ENCODE measurements around the gene RNF114.

The RNF114 gene

DNA sequence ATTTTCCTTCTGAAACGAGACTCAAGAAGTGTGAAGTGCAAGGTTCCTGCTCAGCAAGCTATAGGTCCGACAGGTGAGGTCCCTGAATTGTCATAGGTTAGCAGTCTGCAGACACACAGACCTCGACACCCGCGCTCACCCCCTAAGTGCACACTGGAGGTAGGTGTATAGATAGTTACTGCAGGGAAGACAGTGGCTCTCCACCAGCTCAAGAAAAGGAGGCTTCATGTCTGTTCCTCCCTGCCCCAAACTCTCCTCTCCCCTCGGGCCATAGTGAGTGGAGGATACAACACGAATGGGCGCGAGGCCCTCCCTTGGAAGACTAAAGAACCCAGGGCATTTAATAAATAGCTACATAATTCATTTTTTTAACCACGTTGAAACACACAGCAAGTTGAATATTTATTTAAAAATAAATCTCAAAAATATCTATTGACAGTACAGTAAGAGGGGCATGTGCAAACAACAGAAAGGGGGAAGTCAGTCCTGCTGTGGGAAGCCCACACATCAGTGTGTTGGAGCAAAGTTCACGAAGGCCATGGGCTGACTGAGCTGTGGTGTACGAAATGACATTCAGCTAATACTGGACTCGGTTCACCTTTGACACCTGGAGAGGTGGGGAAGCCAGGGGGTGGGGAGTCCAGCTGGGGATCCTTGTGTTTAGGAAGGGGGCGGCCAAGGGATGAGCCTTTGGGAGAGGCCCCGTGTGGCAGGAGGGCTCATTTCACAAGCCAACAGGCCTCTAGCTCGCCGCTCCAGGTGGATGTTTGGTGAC lies 31.6 kb upstream of the RNF114 start:
- DNase-seq, result no peak

DNA sequence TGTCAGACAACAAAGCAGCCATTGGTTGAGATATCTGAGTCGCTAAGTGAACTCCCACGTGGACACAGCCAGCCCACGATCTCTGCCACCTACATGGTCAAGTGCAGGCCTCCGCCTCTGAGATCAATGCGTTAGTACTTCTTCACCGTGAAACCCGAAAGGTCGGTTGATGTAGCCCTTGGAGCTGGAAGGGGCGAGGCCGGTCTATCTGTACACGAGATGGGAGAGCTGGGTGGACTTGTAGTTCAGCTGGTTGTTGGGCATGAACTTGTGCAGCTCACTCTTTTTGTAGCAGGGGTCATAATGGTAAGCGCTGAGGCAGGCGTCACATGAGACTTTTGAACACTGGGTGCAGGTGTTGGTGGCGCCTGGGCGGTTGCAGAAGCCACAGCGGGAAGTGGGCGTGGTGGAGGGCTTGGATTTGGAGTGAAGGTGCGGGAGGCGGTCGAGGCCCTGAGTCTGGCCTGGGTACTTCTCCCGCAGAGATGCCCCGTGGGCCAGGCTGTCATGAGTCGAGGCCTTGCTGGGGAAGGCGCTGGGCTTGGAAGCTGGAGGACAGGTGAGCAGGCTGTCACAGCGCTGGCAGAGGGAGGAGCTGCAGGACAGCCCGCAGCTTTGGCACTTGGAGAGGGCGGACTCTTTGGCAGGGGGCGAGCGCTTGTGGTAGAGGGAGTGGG lies 30.6 kb upstream of the RNF114 start:
- DNase-seq, result no peak

DNA sequence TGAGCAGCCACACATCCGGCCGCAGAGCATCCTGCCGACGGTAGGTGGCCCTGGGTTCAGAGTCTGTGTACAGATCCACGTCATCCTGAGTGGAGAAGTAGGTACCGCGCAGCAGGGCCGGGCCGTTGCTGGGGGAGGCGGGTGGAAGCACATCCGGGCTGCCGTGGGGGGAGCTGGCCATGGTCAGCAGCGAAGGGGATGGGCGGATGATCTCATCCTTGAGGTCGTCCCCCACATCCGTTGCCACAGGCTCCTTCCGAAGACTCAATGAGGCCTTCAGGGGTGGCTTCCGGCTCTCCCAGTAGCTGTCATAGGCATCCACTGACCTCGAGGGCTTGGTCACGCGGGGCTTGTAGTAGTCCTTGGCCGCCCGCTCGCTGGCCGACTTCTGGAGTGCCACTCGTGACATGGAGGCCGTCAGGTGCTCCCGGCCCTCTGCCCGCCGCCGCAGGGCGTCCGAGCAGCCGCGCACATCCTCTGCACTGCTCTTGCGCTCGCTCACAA lies 30.0 kb upstream of the RNF114 start:
- DNase-seq, result no peak

DNA sequence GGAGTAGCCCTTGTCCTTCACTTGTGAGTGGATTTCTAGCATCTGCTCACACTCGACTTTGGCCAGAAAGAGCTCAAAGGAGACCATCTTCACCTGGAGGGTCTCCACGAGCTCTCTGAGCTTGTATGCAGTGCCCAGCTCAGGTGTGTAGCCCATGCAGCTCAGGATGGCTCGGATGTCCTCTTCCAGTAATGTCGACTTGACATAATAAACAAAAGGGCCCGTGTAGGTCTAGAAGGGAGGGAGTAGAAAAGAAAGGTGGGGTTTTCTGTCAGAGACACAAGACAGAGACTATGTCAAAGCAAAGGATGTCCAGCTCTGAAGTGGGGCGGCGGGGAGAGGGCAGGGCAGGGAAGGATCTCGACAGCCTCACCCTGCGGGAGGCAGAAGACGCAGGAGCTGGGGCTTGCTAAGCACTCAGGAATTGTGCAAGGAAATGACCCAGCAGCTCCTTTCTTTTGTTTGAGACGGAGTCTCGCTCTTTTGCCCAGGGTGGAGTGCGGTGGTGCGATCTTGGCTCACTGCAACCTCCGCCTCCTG lies 29.5 kb upstream of the RNF114 start:
- no peak for DNase-seq

DNA sequence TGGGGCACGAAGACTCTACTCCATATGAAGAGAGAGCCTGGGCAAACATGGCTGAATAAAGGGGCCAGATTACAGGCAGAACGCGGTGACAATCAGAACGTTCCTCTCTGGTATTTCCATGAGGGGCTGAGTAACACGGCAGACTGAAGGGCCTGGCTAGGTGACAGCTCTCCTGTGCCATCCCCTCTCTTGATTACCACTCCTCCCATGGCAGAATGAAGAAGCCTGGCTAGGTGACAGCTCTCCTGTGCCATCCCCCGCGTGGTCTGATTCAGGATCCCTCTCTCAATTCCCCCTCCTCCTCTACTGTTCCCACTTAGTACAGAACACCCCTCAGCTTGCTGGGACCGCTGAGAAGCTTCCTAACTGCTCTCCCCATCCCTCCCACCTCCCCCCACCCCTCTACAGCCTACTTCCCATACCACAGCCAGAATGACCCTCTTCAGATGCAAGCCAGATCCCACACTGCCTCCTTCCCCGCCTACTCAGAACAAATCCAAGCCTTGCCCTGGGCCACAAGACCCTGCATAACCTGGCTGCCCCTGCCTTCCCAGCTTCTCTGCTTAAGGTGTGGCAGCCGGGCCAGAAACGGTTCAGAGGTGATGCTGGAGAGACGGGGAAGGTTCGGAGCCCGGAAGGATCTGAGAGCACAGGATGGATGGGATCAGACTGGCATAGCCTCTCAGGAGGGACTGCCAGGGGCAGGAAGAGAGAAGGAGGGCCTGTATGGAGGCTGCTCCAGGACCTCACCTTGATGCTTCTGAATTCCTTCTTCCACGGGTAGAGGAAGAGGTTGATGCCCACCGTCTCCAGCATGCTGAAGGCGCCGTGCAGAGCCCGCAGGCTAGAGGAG lies 28.6 kb upstream of the RNF114 start:
- no peak for DNase-seq

DNA sequence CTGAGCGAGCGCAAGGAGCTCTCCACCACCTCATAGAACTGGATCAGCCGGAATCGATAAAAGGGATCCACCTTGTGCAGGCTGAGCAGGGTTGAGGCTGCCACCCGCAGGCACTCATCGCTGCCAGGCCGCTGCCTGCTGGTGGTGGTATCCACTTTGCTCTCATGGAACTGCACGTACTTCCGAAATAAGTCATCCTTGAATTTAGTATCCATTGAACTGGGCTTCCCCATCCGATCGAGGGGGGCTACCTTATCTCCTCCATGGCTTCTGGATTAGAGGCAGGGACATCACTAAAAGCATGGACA lies 28.0 kb upstream of the RNF114 start:
- DNase-seq, result no peak

DNA sequence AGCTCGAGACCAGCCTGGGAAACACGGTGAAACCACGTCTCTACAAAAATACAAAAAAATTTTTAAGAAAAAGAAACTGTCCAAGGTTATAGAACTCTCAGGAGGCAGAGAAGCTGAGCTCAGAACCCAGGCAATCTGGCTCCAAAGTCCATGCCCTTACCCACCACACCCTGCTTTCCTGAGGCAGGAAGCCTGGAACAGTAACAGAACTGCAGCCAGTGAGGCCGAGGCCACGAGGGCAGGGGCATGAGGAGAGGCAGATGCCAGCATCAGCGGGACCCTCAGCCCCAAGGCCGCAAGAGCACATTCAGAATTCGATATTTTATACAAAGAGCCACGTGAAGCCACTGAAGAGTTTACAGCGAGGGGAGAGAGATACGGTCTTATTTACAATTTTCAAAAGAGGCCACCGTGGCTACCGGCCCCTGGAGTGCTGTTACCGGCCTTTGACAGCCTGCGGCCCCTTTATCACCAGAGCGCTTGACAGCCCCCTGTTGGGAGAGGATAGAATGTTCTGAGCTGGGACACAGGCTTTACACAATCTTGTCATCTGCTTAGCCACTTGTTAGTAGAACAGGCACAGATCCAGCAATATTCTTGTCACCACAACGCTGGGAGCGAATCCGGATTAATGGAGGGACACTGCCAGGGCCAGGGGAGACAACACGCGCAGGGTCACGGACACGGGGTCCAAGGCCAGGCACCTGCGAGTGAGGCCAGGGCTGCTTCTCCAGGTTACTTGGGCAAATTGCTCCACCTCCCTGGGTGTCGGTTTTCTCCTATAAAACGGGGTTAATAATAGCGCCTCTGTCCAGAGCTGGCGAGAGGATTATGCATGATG lies 26.5 kb upstream of the RNF114 start:
- DNase-seq, result no peak

DNA sequence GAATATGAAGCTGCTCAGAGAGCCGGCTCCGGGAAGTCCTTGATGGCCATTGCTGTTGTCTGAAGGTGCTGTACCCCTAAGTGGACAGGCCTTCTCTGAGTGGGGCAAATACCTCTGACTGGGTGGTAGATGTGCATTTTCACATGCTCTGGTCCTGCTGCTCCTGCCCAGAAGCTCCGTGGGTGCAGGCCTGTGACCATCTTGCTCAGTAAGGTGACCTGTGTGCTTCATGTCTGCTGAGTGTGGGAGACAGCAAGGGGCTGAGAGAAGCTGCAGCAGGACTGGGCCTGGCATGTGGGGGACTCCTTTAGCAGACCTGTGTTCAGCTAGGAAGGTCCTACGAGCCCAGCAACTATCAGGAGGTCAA lies 25.9 kb upstream of the RNF114 start:
- no peak for DNase-seq

DNA sequence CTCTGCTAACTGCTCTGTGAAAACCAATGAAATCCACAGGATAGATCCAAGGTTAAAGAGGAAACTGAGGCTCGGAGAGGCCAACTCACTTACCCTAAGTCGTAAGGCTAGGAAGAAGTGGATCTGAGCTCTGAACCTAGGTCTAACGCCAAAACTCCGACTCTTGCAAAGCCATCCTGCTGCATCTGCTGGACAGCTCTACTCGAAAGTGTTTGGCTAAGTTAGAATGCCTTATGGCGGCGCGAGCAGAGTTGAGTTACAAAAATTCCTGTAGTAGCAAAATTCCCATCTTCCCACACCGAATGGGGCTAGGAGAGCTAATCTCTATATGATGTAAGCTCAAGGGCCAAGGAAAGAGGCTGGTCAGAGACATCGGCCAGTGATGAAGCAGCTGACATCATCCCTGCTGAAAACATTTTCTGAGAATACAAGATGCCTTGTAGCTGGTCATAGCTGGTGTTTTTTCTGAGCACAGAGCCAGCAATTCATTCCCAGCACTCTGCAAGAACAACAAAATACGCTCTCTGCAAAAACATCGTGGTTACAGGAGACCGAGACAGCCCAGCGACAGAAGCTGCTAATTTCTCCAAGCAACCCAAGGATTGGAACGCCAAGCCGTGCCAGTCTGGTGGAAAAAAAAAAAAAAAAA lies 22.7 kb upstream of the RNF114 start:
- no peak for DNase-seq

DNA sequence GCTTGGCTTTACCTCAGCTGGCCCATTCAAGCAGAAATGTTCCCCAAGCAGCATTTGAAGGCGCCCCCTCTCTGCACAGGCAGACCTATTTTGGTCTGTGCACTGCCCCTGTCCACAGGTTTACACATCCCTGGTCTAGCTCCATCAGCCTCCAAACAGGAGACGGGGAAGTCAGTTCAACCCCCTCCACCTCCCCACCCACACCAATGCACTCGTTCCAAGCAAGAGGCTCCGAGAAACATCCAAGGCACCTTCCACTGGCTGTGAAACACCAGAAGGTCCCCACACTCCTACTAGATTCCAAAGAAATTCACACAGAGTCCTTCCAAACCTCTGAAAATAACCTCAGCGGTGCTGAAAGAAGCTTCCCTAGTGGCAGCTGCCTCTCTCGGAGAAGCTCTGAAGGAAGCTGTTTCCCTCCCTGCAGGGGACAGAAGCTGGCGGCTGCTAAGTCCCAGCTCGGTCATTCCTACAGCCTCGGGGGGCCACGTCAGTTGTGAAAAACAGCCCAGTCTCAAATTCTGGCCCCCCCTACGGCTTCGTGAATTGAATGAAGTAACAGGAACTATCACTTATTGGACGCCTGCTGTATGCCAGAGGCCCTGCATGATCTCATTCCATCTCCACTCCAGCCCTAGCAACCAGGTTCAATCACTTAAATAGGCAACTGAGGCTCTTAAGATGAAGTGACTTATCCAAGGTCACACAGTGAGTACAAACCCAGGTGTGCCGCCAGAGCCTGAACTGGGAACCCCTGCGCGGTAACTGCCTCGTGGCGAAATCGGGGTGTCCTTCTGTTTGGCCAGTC lies 21.7 kb upstream of the RNF114 start:
- DNase-seq, result no peak

DNA sequence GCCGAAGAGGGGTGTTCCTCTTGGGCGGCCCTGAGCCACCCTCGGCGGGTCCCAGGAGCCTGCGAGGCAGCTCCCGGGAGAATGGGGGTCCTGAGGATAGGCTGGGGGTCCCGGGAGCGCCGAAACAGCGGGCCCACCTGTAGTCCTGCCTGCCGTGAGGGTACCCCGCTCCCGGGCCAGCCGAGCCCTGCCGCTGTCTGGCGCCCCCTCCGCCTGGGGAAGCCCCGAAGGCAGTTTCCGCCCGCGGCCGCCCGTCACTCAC lies 21.1 kb upstream of the RNF114 start:
- no peak for DNase-seq

DNA sequence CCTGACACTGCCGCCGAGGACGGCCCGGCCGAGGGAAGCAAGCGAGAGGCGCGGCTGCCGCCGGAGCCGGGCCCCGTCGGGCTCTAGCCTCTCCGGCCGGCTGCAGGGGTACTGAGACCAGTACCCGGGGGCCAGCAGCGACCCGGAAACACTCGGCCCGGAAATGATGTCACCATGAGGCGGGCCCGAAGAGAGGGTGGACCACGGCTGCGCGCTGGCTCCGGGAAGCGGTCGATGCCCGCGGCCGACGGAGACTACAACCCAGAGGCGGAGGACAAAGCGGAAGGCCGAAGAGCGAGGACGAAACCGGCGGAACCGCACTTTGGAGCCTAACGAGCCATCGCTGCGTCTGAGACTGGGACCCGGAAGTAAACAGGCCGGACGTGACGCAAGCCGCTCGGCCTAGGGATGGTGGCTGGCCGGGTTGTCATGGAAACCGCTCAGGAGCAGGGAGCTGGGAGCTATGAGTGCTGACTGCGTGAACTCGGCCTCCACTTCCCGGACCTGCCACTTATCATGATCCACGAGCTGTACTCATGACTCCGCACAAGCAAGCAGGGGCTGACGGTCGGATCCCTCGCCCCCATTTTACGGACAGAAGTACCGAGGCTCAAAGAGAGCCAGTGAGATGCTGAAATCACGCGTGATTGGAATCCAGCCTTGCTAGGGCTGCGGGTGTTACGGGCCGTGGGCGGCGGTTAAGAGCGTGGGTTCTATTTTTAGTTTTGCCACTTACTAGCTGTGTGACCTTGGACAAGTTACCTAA lies 20.6 kb upstream of the RNF114 start, which contains the start of gene SPATA2:
SPATA2 (minus strand) TSS at position 150 of the 766 bp plus-strand sequence. CDS start 7,039 bp downstream, outside the sequence.
- DNase-seq, result peak; percentile 96

DNA sequence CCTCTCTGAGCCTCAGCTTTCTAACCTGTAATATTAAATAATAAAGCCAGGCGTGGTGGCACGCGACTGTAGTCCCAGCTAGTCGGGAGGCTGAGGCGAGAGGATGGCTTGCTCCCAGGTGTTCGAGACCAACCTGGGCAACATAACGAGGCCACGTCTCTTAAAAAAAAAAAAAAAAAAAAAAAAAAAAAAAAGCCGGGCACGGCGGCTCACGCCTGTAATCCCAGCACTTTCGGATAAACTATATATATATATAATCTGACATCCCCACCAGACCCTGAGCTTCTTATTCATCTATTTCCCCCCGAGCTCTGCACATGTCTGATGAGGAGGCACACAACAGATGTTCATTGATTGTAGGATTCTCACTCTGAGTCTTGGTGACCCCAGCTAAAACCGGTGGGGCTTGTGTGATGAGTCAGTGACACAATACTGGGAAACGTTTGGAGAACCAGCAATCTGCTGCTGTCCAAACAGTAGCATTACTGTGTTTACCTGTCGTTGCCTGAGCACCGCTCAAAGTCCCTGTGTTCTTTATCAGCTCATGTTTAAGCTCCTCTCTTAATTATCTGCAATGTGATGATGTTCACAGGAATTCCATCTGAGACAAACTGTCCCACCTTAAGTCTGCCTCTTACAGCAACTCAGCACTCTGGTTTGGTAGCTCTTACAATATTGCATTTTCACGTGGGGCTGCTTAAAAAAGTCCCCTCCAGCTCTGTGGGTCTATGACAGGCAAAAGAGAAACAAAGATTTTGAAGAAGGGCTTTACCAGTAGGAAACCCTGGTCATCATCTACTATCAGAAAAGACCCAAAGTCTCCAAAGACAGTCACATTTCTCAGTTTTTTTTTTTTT lies 19.8 kb upstream of the RNF114 start:
- peak; percentile 11 for DNase-seq

DNA sequence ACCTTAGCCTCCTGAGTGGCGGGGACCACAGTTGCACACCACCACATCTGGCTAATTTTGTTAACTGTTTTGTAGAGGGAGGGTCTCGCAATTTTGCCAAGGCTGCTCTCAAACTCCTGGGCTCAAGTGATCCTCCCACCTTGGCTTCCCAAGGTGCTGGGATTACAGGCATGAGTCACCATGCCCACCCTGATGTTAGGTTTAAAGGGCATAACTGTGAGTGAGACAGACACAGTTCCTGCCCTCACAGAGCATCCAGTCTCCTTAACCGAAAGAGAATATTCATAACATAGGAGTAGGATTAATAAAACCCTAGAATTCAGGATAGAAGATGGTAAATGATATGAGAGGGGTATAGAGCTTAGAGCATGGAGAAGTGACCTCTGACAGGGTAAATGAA lies 17.8 kb upstream of the RNF114 start:
- no peak for DNase-seq

DNA sequence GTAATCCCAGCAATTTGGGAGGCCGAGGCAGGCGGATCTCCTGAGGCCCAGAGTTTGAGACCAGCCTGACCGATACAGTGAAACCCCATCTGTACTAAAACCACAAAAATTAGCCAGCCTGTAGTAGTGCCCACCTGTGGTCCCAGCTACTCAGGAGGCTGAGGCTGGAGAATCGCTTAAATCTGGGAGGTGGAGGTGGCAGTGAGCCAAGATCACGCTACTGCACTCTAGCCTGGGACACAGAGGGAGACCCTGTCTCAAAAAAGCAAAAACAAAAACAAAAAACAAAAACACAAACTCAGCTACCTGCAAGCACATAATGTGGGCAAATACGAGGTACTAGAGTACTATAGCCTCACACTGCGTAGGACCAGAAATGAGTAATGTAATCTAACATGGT lies 17.2 kb upstream of the RNF114 start:
- no peak for DNase-seq

DNA sequence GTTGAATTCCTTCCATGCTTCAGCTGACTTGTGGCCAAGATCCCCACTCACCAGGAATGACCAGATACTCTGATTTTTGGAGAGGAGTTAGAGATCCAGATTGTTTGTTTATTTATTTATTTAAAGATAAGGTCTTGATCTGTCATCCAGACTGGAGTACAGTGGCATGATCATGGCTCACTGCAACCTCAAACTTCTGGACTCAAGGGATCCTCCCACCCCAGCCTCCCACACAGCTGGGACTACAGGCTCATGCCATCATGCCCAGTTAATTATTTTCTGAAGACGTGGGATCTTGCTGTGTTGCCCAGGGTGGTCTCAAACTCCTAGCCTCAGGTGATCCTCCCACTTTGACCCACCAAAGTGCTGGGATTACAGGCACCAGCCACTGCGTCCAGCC lies 16.7 kb upstream of the RNF114 start:
- no peak for DNase-seq

DNA sequence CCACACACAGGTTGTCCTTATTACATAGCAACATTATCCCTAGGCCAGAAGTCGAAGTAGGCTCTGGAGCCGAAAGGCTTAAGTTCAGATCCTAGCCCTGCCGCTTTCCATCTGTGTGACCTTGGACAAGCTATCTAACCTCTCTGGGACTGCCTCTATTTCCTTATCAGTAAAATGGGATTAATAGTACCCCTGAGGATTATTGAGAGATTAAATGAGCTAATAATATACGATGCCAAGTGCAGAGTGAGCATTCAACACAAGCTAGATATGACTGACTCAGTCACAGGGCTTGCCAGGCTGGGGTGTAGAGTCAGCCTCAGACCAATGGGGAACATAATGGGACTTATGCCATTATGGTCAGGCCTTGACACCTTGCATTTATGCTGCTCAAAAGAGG lies 11.9 kb upstream of the RNF114 start:
- DNase-seq, result no peak

DNA sequence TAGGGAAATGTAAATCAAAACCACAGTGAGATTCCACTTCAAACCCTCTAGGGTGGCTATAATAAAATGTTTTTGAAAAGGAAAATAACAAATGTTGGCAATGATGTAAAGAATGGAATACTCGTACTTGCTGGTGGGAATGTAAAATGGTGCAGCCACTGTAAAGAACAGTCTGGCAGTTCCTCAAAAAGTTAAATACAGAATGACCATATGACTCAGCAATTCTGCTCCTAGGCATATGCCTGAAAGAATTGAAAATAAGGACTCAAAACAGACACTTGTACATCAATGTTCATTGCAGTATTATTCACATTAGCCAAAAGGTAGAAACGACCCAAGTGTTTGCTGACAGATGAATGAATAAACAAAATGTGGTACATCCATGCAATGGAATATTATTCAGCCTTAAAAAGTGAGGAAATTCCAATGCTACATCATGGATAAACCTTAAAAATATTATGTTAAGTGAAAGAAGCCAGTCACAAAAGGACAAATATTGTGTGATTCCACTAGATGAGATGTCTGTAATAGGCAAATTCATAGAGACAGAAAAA lies 10.2 kb upstream of the RNF114 start:
- DNase-seq, result no peak

All from fibroblast of upper back skin (primary cell).